Measurements from ENCODE around the gene ASIC3.

Gene ASIC3

GRCh38 chr7:151031011-151031410 is 17.3 kb upstream of the ASIC3 start:
- Histone ChIP-seq H3K4me3 (ENCODE audit: low read length) (no peak overlapping the region), H3K9me2 (replicated peaks; ENCODE audit: insufficient read depth, low read length) (no peaks in the 10 kb centered on the region), H2AFZ (ENCODE audit: low read length) (no peak overlapping the region), H3K9me3 (replicated peaks; ENCODE audit: insufficient read depth, low read length) (no peaks in the 10 kb centered on the region), H3K9ac (ENCODE audit: low read length) (no peak overlapping the region), H3F3A (ENCODE audit: insufficient read depth, low read length) (no peaks in the 10 kb centered on the region), H3K79me2 (ENCODE audit: low read length) (peaks cover 21% of the 10 kb centered on the region), H3K36me3 (replicated peaks; ENCODE audit: insufficient read depth, low read length) (no peaks in the 10 kb centered on the region), H4K20me1 (ENCODE audit: insufficient read depth, low read length) (no peaks in the 10 kb centered on the region), H3K4me2 (ENCODE audit: low read depth, low read length) (no peak overlapping the region), H3K27ac (ENCODE audit: low read length) (no peak overlapping the region), H3K27me3 (replicated peaks; ENCODE audit: insufficient read depth, low read length) (no peaks in the 10 kb centered on the region), H3K4me1 (ENCODE audit: low read length) (peaks cover 9% of the 10 kb centered on the region)
- DNase-seq: no peak
- TF ChIP-seq, protein P1, sequence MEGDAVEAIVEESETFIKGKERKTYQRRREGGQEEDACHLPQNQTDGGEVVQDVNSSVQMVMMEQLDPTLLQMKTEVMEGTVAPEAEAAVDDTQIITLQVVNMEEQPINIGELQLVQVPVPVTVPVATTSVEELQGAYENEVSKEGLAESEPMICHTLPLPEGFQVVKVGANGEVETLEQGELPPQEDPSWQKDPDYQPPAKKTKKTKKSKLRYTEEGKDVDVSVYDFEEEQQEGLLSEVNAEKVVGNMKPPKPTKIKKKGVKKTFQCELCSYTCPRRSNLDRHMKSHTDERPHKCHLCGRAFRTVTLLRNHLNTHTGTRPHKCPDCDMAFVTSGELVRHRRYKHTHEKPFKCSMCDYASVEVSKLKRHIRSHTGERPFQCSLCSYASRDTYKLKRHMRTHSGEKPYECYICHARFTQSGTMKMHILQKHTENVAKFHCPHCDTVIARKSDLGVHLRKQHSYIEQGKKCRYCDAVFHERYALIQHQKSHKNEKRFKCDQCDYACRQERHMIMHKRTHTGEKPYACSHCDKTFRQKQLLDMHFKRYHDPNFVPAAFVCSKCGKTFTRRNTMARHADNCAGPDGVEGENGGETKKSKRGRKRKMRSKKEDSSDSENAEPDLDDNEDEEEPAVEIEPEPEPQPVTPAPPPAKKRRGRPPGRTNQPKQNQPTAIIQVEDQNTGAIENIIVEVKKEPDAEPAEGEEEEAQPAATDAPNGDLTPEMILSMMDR (IDR thresholded peaks at IDR 0.05; ENCODE audit: low read length): no peak
- TF ChIP-seq EZH2phosphoT487 (IDR thresholded peaks at IDR 0.05; ENCODE audit: low read length) (no peak), EZH2 (optimal IDR thresholded peaks at IDR 0.05; ENCODE audit: low read depth, low read length) (no peak)

DNA sequence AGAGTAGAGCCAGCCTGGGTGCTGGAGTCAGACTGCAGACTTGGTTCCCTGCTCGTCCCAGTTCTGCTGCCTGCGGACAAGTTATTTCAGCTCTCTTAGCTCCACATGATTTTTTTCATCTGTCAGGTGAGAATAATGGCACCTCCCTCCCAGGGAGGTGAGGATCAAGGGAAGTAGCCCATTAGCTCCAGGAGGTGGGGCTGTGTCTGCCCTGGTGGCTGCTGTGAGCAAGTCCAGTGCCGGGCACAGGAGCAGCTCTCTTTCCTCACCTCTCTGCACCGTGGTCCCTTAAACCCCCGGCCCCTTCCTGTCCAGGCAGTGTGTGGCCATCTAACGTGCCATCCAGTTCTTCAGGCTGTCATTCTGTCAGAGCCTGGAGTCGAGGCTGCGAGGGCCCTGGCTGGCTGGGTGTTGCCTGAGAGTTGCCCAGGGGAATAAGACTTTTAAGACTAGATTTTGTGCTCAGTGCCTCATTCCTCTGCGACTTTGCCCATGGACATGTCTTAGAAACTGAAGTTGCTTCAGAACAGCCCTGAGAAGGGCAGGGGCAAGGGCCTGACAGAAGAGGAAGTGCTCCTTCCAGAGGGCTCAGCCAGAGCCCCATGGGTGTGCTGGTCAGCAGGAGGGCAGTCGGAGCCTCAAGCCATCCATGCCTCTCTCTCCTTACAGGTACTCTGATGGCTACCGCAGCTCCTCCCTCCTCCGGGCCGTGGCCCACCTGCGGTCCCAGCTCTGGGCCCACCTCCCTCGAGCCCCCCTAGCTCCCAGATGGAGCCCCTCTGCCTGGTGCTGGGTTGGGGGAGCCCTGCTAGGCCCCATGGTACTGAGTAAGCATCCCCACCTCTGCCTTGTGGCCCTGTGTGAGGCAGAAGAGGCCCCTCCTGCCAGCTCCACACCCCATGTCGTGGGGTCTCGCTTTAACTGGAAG is 15.1 kb upstream of the ASIC3 start:
- H3F3A ChIP-seq (ENCODE audit: insufficient read depth, low read length): no peaks in the 10 kb centered on the region
- H3K27ac ChIP-seq (ENCODE audit: low read length): no peak overlapping the region
- no peaks in the 10 kb centered on the region for H4K20me1 ChIP-seq (ENCODE audit: insufficient read depth, low read length)
- no peaks in the 10 kb centered on the region for H3K9me2 ChIP-seq (replicated peaks; ENCODE audit: insufficient read depth, low read length)
- no peak overlapping the region for H3K4me3 ChIP-seq (ENCODE audit: low read length)
- H3K4me1 ChIP-seq (ENCODE audit: low read length): 0 out of 2 replicates have a peak, but pooled peaks cover 2% of the 10 kb centered on the region
- H3K9ac ChIP-seq (ENCODE audit: low read length): no peak overlapping the region
- H3K4me2 ChIP-seq (ENCODE audit: low read depth, low read length): no peak overlapping the region
- H3K27me3 ChIP-seq (replicated peaks; ENCODE audit: insufficient read depth, low read length): no peaks in the 10 kb centered on the region
- H3K9me3 ChIP-seq (replicated peaks; ENCODE audit: insufficient read depth, low read length): no peaks in the 10 kb centered on the region
- H3K36me3 ChIP-seq (replicated peaks; ENCODE audit: insufficient read depth, low read length): no peaks in the 10 kb centered on the region
- H2AFZ ChIP-seq (ENCODE audit: low read length): no peak overlapping the region
- H3K79me2 ChIP-seq (ENCODE audit: low read length): peaks cover 21% of the 10 kb centered on the region
- no peak for DNase-seq
- TF ChIP-seq EZH2phosphoT487 (IDR thresholded peaks at IDR 0.05; ENCODE audit: low read length) (no peak), EZH2 (optimal IDR thresholded peaks at IDR 0.05; ENCODE audit: low read depth, low read length) (no peak)
- TF ChIP-seq, protein P1 (IDR thresholded peaks at IDR 0.05; ENCODE audit: low read length): no peak

GRCh38 chr7:151033864-151034249 is 14.5 kb upstream of the ASIC3 start:
- Histone ChIP-seq H3K27me3 (replicated peaks; ENCODE audit: insufficient read depth, low read length) (no peaks in the 10 kb centered on the region), H3K4me1 (ENCODE audit: low read length) (0 out of 2 replicates have a peak, but pooled peaks cover 2% of the 10 kb centered on the region), H3F3A (ENCODE audit: insufficient read depth, low read length) (no peaks in the 10 kb centered on the region), H3K4me3 (ENCODE audit: low read length) (no peak overlapping the region), H2AFZ (ENCODE audit: low read length) (no peak overlapping the region), H3K9me2 (replicated peaks; ENCODE audit: insufficient read depth, low read length) (no peaks in the 10 kb centered on the region), H3K79me2 (ENCODE audit: low read length) (peaks cover 19% of the 10 kb centered on the region), H3K4me2 (ENCODE audit: low read depth, low read length) (no peak overlapping the region), H3K9ac (ENCODE audit: low read length) (no peak overlapping the region), H3K27ac (ENCODE audit: low read length) (no peak overlapping the region), H3K9me3 (replicated peaks; ENCODE audit: insufficient read depth, low read length) (no peaks in the 10 kb centered on the region), H3K36me3 (replicated peaks; ENCODE audit: insufficient read depth, low read length) (no peaks in the 10 kb centered on the region), H4K20me1 (ENCODE audit: insufficient read depth, low read length) (no peaks in the 10 kb centered on the region)
- TF ChIP-seq EZH2phosphoT487 (IDR thresholded peaks at IDR 0.05; ENCODE audit: low read length): no peak
- TF ChIP-seq, protein P1 (IDR thresholded peaks at IDR 0.05; ENCODE audit: low read length): no peak
- TF ChIP-seq EZH2 (optimal IDR thresholded peaks at IDR 0.05; ENCODE audit: low read depth, low read length): no peak
- no peak for DNase-seq

Measured in MM.1S (cell line).